ENCODE results near the gene ETV5. TPM values are rescaled to one million over a fixed set of nuclear protein-coding genes. Genes with fewer than 3 reads are reported as not detected.

Gene ETV5
- total and polyA plus RNA-seq, 2 of the 4 experiments (the other 2 are of a cell fraction), result 15.7 to 20.1 TPM

DNA sequence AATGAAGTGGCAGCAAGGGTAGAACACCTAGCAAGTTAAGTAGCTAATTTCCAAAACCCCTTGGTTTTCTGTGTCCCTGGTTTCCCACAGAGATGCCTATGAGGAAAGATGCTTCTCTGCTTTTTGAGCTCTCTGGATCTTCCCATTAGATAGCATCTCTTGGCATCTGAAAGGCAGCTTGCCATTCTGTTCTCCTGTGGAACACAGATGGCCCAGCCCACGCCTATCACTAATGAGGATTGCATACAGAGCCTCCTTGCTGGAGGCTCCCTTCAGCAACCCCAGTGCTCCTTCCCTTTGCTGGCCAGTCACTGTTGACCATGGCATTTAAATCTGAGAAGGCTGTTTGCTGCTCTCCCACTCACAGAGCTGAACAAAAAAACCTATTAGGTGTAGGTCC lies 34.4 kb upstream of the ETV5 start:
- Histone ChIP-seq H3K56ac (ENCODE audit: extremely low read depth, insufficient read depth, low read length) (no peak overlapping the region), H3K36me3 (ENCODE audit: control insufficient read depth, insufficient read depth, low read length) (no peaks in the 10 kb centered on the region), H2AK9ac (replicated peaks; ENCODE audit: low read depth, low read length, poor library complexity) (no peak overlapping the region), H3K4me3 (ENCODE audit: insufficient read depth, low read depth, low read length) (no peak overlapping the region), H2AFZ (replicated peaks; ENCODE audit: low read length, poor library complexity) (no peak overlapping the region), H4K8ac (ENCODE audit: low read depth in 2 of 2, low read length in 2 of 2) (no peak overlapping the region), H3K9me1 (ENCODE audit: insufficient read depth, low read length) (no peaks in the 10 kb centered on the region), H3K18ac (ENCODE audit: low read depth, low read length) (no peak overlapping the region), H4K20me1 (ENCODE audit: insufficient read depth, low read length) (no peaks in the 10 kb centered on the region), H3K4me1 (ENCODE audit: control insufficient read depth, insufficient read depth, low read length) (no peaks in the 10 kb centered on the region), H4K5ac (ENCODE audit: low read depth, low read length) (no peak overlapping the region), H4K91ac (ENCODE audit: insufficient read depth, low read depth, low read length) (no peak overlapping the region), H3K79me1 (ENCODE audit: low read depth in 1 of 2, low read length in 2 of 2) (no peaks in the 10 kb centered on the region), H3K9ac (ENCODE audit: low read depth, low read length) (no peak overlapping the region), H3K23ac (ENCODE audit: low read depth, low read length) (no peak overlapping the region), H3K4ac (ENCODE audit: low read depth, low read length) (no peak overlapping the region), H2BK15ac (ENCODE audit: low read depth, low read length) (no peak overlapping the region), H3K4me2 (ENCODE audit: low read depth, low read length) (no peak overlapping the region), H2BK120ac (ENCODE audit: low read depth, low read length) (no peak overlapping the region), H2BK20ac (ENCODE audit: low read depth, low read length) (no peak overlapping the region), H2BK5ac (ENCODE audit: low read depth, low read length, poor library complexity, severe bottlenecking) (no peak overlapping the region), H3K27ac (ENCODE audit: insufficient read depth, low read length) (no peak overlapping the region), H3K9me3 (ENCODE audit: control insufficient read depth, insufficient read depth, low read length) (no peaks in the 10 kb centered on the region), H3K14ac (replicated peaks; ENCODE audit: low read depth, low read length) (no peak overlapping the region), H2AK5ac (ENCODE audit: low read depth, low read length) (no peak overlapping the region), H3K27me3 (ENCODE audit: control insufficient read depth, insufficient read depth, low read length) (peaks cover 24% of the 10 kb centered on the region)
- no peak for ATAC-seq (ENCODE audit: low read depth)
- CTCF ChIA-PET, result no interaction called here
- intact Hi-C loops (cut with micrococcal nuclease), result no loop called here
- dilution Hi-C loops (cut with HindIII; ENCODE audit: low sequenced_read_pairs, unreplicated experiment), result no loop called here
- BruUV-seq (replicated peaks), result no TSS peak
- in situ Hi-C loops (cut with MboI; ENCODE audit: low sequenced_read_pairs), result no loop called here
- TF ChIP-seq MXI1 (IDR thresholded peaks at IDR 0.05; ENCODE audit: borderline replicate concordance, low read depth, low read length) (no peak), MAFK (IDR thresholded peaks at IDR 0.05; ENCODE audit: low read depth, low read length) (no peak), RCOR1 (IDR thresholded peaks at IDR 0.05; ENCODE audit: insufficient replicate concordance, low read length) (no peak), NFE2L2 (IDR thresholded peaks at IDR 0.05; ENCODE audit: low read depth, low read length) (no peak), CHD1 (IDR thresholded peaks at IDR 0.05; ENCODE audit: low read depth, low read length) (no peak), FOS (IDR thresholded peaks at IDR 0.05; ENCODE audit: low read depth, low read length) (no peak), RFX5 (IDR thresholded peaks at IDR 0.05; ENCODE audit: low read depth, low read length) (no peak), SMC3 (IDR thresholded peaks at IDR 0.05; ENCODE audit: low read depth, low read length) (no peak), CEBPB (IDR thresholded peaks at IDR 0.05; ENCODE audit: low read depth, low read length) (no peak), BHLHE40 (IDR thresholded peaks at IDR 0.05; ENCODE audit: low read depth, low read length) (no peak), MAZ (IDR thresholded peaks at IDR 0.05; ENCODE audit: borderline replicate concordance, low read depth, low read length) (no peak), POLR2A (IDR thresholded peaks at IDR 0.05; ENCODE audit: low read depth, low read length) (no peak), RAD21 (IDR thresholded peaks at IDR 0.05; ENCODE audit: low read length) (no peak), CTCF (conservative IDR thresholded peaks at IDR 0.05; ENCODE audit: low read depth, low read length) (no peak)
- TF ChIP-seq, protein P1, sequence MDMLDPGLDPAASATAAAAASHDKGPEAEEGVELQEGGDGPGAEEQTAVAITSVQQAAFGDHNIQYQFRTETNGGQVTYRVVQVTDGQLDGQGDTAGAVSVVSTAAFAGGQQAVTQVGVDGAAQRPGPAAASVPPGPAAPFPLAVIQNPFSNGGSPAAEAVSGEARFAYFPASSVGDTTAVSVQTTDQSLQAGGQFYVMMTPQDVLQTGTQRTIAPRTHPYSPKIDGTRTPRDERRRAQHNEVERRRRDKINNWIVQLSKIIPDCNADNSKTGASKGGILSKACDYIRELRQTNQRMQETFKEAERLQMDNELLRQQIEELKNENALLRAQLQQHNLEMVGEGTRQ (IDR thresholded peaks at IDR 0.05; ENCODE audit: low read depth, low read length), result no peak
- TF ChIP-seq, protein P2, sequence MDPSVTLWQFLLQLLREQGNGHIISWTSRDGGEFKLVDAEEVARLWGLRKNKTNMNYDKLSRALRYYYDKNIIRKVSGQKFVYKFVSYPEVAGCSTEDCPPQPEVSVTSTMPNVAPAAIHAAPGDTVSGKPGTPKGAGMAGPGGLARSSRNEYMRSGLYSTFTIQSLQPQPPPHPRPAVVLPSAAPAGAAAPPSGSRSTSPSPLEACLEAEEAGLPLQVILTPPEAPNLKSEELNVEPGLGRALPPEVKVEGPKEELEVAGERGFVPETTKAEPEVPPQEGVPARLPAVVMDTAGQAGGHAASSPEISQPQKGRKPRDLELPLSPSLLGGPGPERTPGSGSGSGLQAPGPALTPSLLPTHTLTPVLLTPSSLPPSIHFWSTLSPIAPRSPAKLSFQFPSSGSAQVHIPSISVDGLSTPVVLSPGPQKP (IDR thresholded peaks at IDR 0.05; ENCODE audit: borderline replicate concordance, low read depth, low read length), result no peak
- POLR2A ChIA-PET (ENCODE audit: unreplicated experiment), result no interaction called here
- DNase-seq, result no peak
- 33% methylated on average over 1 of the region's 1 CpG; no CpG with 5 or more reads in 1 of the 2 experiments for WGBS, 2 experiments (ENCODE audit: extremely low coverage in 2 of 2, insufficient read length in 1 of 2)

All from IMR-90 (cell line).